ENCODE data around the gene P2RX1. TPM values are rescaled to one million over a fixed set of nuclear protein-coding genes. Genes with fewer than 3 reads are reported as not detected.

Gene P2RX1
- polyA plus RNA-seq, 2 donors: 5.9 to 7.1 TPM

DNA sequence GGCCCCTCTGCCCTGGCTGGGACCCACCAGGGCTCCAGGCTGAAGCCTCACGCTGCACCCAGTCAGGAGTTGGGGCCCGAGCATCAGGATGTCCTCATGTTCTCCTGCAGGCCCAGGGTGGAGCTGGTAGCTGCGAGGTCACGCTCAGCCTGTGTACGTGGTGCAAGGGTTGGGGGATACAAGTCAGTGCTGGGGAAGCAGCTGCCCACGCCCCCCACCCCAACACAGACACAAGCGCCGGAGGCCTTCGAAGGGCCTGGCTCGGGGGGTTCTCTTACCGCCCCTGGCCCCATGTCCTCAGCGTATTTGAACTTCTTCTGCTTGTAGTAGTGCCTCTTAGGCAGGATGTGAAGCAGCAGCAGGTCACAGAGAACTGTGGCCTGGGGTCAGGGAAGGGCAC is 18.5 kb downstream of the P2RX1 start:
- peaks cover 3 to 24% of the 10 kb centered on the region in 2 donors for H3K4me1 ChIP-seq (ENCODE audit: control insufficient read depth in 2 of 2, insufficient read depth in 2 of 2, low read length in 1 of 2)
- WGBS, 2 donors: 91 to 97% methylated on average over 12 of the region's 12 CpGs
- H3K9me3 ChIP-seq (ENCODE audit: control insufficient read depth in 2 of 2, insufficient read depth in 1 of 2, low read depth in 1 of 2, low read length in 1 of 2): no peaks in the 10 kb centered on the region
- no peaks in the 10 kb centered on the region for H3K36me3 ChIP-seq (ENCODE audit: control insufficient read depth in 2 of 2, insufficient read depth in 2 of 2, low read length in 1 of 2)
- H3K4me3 ChIP-seq (ENCODE audit: low read depth in 1 of 2, low read length in 2 of 2): no peak overlapping the region
- no peaks in the 10 kb centered on the region for H3K27me3 ChIP-seq (ENCODE audit: control insufficient read depth in 1 of 2, insufficient read depth in 2 of 2, low read length in 2 of 2)
- no peak overlapping the region for H3K27ac ChIP-seq (ENCODE audit: low read depth in 2 of 2, low read length in 1 of 2)

DNA sequence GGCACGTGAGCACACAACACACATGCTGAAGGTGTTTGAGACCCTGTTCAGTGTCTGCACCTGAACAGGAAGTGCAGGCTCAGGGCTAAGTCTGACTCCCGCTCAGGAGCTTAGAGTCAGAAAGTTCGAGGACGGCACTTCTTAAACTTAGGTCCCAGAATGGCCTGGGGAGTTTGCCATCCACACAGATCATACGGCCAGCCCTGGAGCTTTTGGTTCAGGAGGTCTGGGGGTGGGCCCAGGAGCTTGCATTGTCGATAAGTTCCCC is 19.4 kb downstream of the P2RX1 start:
- Histone ChIP-seq H3K36me3 (ENCODE audit: control insufficient read depth in 2 of 2, insufficient read depth in 2 of 2, low read length in 1 of 2) (no peaks in the 10 kb centered on the region), H3K4me3 (ENCODE audit: low read depth in 1 of 2, low read length in 2 of 2) (no peak overlapping the region), H3K27me3 (ENCODE audit: control insufficient read depth in 1 of 2, insufficient read depth in 2 of 2, low read length in 2 of 2) (no peaks in the 10 kb centered on the region), H3K4me1 (ENCODE audit: control insufficient read depth in 2 of 2, insufficient read depth in 2 of 2, low read length in 1 of 2) (peaks cover 3 to 27% of the 10 kb centered on the region in 2 donors), H3K9me3 (ENCODE audit: control insufficient read depth in 2 of 2, insufficient read depth in 1 of 2, low read depth in 1 of 2, low read length in 1 of 2) (no peaks in the 10 kb centered on the region), H3K27ac (ENCODE audit: low read depth in 2 of 2, low read length in 1 of 2) (peak overlapping the region in 1 of 2 donors; percentile 15)
- 81 to 85% methylated on average over 6 of the region's 6 CpGs for WGBS, 2 donors

DNA sequence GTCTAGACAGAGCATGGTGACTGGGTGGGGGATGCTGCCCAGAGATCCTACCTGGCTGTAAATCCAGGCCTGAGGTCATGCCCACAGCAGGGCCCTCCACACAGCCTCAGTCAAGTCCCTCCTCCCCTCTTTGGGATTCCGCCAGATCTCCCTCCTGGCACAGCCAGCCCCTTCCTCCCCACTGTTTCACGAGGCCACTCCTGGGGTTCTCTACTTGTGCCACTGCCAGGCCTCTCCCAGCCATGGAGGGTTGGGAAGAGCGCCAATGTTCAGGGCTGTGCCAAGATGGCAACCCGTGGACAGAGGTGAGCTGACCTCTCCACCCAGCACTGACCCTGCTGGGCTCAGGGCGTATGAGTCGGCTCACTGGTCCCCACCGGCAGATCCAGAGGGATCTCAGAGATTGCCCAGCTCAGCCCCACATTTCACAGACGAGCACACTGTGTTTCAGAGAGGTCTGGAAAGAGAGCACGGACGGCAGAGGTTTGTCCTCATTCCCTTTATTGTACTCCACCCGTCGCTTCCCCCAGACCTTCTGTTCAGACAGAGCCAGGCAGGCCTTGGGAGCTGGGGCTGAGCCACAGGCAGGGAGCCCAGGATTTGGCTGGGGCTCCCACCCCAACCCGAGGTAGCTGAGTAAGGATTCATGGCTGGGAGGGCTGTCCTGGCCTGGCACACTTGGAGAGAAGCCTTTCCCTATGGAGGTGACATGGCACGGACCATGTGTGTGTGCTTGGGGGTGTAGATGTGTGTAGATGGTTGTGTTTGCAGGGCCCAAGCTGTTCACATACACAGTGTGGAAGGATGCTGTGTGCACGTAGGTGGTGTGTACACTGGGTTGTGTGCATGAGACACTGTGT is 19.9 kb downstream of the P2RX1 start:
- 54 to 55% methylated on average over 15 of the region's 15 CpGs for WGBS, 2 donors

DNA sequence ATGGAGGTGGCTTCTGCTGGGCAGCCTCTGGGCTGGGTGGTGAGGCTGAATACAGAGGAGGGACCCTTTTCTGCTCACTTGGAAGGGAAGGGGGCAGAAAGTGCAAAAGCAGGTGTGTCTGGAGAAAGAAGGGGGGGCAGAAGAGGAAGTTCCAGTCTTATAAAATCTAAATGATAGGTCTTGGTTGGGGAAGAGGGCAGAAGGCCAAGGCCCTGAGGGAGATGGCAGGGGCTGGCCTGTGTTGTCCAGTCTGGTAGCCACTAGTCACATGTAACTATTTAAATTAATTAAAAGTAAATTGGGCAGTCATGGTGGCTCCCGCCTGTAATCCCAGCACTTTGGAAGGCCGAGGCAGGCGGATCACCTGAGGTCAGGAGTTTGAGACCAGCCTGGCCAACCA is 20.9 kb downstream of the P2RX1 start:
- no peaks in the 10 kb centered on the region for H3K9me3 ChIP-seq (ENCODE audit: control insufficient read depth in 2 of 2, insufficient read depth in 1 of 2, low read depth in 1 of 2, low read length in 1 of 2)
- H3K27ac ChIP-seq (ENCODE audit: low read depth in 2 of 2, low read length in 1 of 2): peak overlapping the region; percentile 57 to 80
- H3K27me3 ChIP-seq (ENCODE audit: control insufficient read depth in 1 of 2, insufficient read depth in 2 of 2, low read length in 2 of 2): no peaks in the 10 kb centered on the region
- H3K4me1 ChIP-seq (ENCODE audit: control insufficient read depth in 2 of 2, insufficient read depth in 2 of 2, low read length in 1 of 2): peaks cover 3 to 33% of the 10 kb centered on the region in 2 donors
- 91 to 95% methylated on average over 3 of the region's 3 CpGs for WGBS, 2 donors
- no peaks in the 10 kb centered on the region for H3K36me3 ChIP-seq (ENCODE audit: control insufficient read depth in 2 of 2, insufficient read depth in 2 of 2, low read length in 1 of 2)
- H3K4me3 ChIP-seq (ENCODE audit: low read depth in 1 of 2, low read length in 2 of 2): no peak overlapping the region

More for the DNA sequence above, 19.9 kb downstream of the P2RX1 start:
- H3K27me3 ChIP-seq (ENCODE audit: control insufficient read depth in 1 of 2, insufficient read depth in 2 of 2, low read length in 2 of 2): no peaks in the 10 kb centered on the region
- peak overlapping the region; percentile 14 to 20 for H3K27ac ChIP-seq (ENCODE audit: low read depth in 2 of 2, low read length in 1 of 2)
- peaks cover 3 to 30% of the 10 kb centered on the region in 2 donors for H3K4me1 ChIP-seq (ENCODE audit: control insufficient read depth in 2 of 2, insufficient read depth in 2 of 2, low read length in 1 of 2)
- no peaks in the 10 kb centered on the region for H3K9me3 ChIP-seq (ENCODE audit: control insufficient read depth in 2 of 2, insufficient read depth in 1 of 2, low read depth in 1 of 2, low read length in 1 of 2)
- H3K36me3 ChIP-seq (ENCODE audit: control insufficient read depth in 2 of 2, insufficient read depth in 2 of 2, low read length in 1 of 2): no peaks in the 10 kb centered on the region
- H3K4me3 ChIP-seq (ENCODE audit: low read depth in 1 of 2, low read length in 2 of 2): no peak overlapping the region

DNA sequence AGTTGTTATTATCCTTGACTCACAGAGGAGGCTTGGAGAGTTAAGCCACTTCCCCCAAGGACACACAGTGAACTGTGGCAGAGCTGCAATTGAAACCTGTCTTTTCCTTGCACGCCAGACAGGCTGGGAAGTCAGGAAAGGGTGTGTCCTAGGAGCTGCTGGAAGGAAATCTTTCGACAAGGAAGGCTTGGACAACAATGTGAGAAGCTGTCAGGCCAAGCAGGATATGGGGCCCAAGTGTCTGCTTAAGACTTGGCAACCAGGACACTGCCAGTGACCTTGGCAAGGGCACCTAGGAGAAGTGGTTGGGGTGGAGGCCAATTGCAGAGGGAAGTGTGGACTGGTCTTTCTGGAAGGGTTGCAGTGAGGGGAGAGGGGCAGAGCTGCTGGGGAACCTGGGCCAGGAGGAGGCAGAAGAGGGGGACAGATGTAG is 21.3 kb downstream of the P2RX1 start:
- Histone ChIP-seq H3K27me3 (ENCODE audit: control insufficient read depth in 1 of 2, insufficient read depth in 2 of 2, low read length in 2 of 2) (no peaks in the 10 kb centered on the region), H3K9me3 (ENCODE audit: control insufficient read depth in 2 of 2, insufficient read depth in 1 of 2, low read depth in 1 of 2, low read length in 1 of 2) (no peaks in the 10 kb centered on the region), H3K36me3 (ENCODE audit: control insufficient read depth in 2 of 2, insufficient read depth in 2 of 2, low read length in 1 of 2) (no peaks in the 10 kb centered on the region), H3K27ac (ENCODE audit: low read depth in 2 of 2, low read length in 1 of 2) (peak overlapping the region; percentile 57 to 80), H3K4me1 (ENCODE audit: control insufficient read depth in 2 of 2, insufficient read depth in 2 of 2, low read length in 1 of 2) (peaks cover 3 to 37% of the 10 kb centered on the region in 2 donors), H3K4me3 (ENCODE audit: low read depth in 1 of 2, low read length in 2 of 2) (no peak overlapping the region)
- WGBS, 2 donors: 20 to 25% methylated on average over 2 of the region's 2 CpGs

DNA sequence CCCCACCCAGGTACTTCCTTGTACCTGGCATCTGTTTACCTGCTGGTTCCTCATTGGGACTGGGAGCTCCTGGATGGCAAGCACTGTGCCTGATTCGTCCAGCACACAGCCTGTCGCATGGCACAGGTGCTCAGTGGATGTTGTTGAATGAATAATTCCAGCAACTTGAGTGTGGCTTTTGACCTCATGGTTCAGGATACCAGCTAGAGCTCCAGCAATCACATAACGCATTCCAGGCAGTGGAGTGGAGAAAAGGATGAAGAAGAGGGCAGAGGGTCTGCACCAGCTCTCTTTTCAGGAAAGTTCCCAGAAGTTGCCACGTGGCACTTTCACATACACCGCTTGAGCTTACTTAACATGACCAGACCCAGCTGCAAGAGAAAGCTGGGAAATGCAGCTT is 22.1 kb downstream of the P2RX1 start:
- no peaks in the 10 kb centered on the region for H3K9me3 ChIP-seq (ENCODE audit: control insufficient read depth in 2 of 2, insufficient read depth in 1 of 2, low read depth in 1 of 2, low read length in 1 of 2)
- H3K4me1 ChIP-seq (ENCODE audit: control insufficient read depth in 2 of 2, insufficient read depth in 2 of 2, low read length in 1 of 2): peaks cover 3 to 44% of the 10 kb centered on the region in 2 donors
- H3K4me3 ChIP-seq (ENCODE audit: low read depth in 1 of 2, low read length in 2 of 2): no peak overlapping the region
- peak overlapping the region; percentile 57 to 80 for H3K27ac ChIP-seq (ENCODE audit: low read depth in 2 of 2, low read length in 1 of 2)
- H3K36me3 ChIP-seq (ENCODE audit: control insufficient read depth in 2 of 2, insufficient read depth in 2 of 2, low read length in 1 of 2): no peaks in the 10 kb centered on the region
- WGBS, 2 donors: 69% methylated on average over 5 of the region's 5 CpGs
- no peaks in the 10 kb centered on the region for H3K27me3 ChIP-seq (ENCODE audit: control insufficient read depth in 1 of 2, insufficient read depth in 2 of 2, low read length in 2 of 2)

DNA sequence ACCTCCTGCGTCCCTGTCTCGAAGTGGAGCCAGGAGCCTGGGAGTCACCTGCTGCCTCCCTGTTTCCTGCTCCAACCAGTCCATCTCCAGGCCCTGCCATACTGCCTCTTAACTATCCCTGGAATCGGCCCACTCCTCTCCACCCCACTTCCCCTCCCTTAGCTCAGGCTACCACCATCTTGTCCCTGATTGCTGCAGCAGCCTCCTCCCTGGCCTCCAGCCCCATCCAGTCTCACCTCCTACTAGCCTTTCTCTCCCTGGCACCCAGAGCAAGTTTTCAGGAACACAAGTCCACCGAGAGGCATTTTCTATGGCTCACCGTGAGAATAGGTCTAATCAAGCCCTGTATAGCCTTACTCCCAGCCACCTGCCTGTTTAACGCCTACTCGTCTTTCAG is 22.5 kb downstream of the P2RX1 start:
- H3K27me3 ChIP-seq (ENCODE audit: control insufficient read depth in 1 of 2, insufficient read depth in 2 of 2, low read length in 2 of 2): no peaks in the 10 kb centered on the region
- H3K4me3 ChIP-seq (ENCODE audit: low read depth in 1 of 2, low read length in 2 of 2): peak overlapping the region in 1 of 2 donors; percentile 58
- H3K27ac ChIP-seq (ENCODE audit: low read depth in 2 of 2, low read length in 1 of 2): peak overlapping the region; percentile 80 to 82
- peaks cover 6 to 49% of the 10 kb centered on the region in 2 donors for H3K4me1 ChIP-seq (ENCODE audit: control insufficient read depth in 2 of 2, insufficient read depth in 2 of 2, low read length in 1 of 2)
- H3K9me3 ChIP-seq (ENCODE audit: control insufficient read depth in 2 of 2, insufficient read depth in 1 of 2, low read depth in 1 of 2, low read length in 1 of 2): no peaks in the 10 kb centered on the region
- WGBS, 2 donors: 49 to 72% methylated on average over 7 of the region's 7 CpGs
- H3K36me3 ChIP-seq (ENCODE audit: control insufficient read depth in 2 of 2, insufficient read depth in 2 of 2, low read length in 1 of 2): no peaks in the 10 kb centered on the region

DNA sequence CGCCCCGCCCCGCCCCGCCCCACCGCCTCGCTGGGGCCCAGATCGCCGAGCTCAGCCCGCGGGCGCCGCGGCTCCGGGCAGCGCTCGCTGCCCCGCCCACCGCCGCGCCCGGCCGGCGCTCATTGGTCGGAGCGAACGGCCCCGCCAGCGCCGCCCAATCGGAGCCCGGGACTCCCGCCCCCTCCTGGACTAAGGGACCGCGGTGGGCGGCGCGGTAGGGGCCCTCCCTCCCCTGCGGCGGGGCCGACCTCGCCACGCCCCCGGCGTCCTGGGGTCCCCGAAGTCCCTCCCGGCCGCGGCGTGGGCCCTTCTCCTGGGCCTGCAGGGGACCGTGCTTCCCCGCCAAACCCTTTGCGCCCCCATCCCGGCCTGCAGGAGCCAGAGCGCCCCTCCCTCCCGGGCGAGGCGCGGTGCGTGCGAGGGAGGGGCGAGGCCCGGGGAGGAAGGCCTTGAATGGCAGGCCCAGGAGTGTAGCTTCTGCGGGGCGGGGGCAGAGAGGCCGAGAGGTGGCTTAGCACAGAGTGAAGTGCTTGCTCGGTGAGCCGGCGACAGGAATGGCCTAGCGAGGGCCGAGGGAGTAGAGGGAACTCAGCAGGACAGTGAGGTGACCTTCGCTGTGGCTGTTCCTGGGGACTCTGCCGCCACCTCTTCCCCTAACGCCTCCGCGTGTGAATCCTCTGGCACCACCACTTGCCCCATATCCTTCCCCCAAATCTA is 23.1 kb downstream of the P2RX1 start, which contains the start of gene CAMKK1:
Gene CAMKK1, minus strand, starts transcription at position 51 of the 717 bp plus-strand sequence. CDS start 7,366 bp downstream, outside the sequence.
- 1 to 3% methylated on average over 32 to 75 of the region's 75 CpGs for WGBS, 2 donors
- Histone ChIP-seq H3K4me1 (ENCODE audit: control insufficient read depth in 2 of 2, insufficient read depth in 2 of 2, low read length in 1 of 2) (peaks cover 6 to 53% of the 10 kb centered on the region in 2 donors), H3K4me3 (ENCODE audit: low read depth in 1 of 2, low read length in 2 of 2) (peak within 1 kb of the TSS; percentile 51 to 58), H3K36me3 (ENCODE audit: control insufficient read depth in 2 of 2, insufficient read depth in 2 of 2, low read length in 1 of 2) (no peaks in the 10 kb centered on the region), H3K9me3 (ENCODE audit: control insufficient read depth in 2 of 2, insufficient read depth in 1 of 2, low read depth in 1 of 2, low read length in 1 of 2) (no peaks in the 10 kb centered on the region), H3K27ac (ENCODE audit: low read depth in 2 of 2, low read length in 1 of 2) (peak within 1 kb of the TSS; percentile 80 to 82), H3K27me3 (ENCODE audit: control insufficient read depth in 1 of 2, insufficient read depth in 2 of 2, low read length in 2 of 2) (no peaks in the 10 kb centered on the region)

DNA sequence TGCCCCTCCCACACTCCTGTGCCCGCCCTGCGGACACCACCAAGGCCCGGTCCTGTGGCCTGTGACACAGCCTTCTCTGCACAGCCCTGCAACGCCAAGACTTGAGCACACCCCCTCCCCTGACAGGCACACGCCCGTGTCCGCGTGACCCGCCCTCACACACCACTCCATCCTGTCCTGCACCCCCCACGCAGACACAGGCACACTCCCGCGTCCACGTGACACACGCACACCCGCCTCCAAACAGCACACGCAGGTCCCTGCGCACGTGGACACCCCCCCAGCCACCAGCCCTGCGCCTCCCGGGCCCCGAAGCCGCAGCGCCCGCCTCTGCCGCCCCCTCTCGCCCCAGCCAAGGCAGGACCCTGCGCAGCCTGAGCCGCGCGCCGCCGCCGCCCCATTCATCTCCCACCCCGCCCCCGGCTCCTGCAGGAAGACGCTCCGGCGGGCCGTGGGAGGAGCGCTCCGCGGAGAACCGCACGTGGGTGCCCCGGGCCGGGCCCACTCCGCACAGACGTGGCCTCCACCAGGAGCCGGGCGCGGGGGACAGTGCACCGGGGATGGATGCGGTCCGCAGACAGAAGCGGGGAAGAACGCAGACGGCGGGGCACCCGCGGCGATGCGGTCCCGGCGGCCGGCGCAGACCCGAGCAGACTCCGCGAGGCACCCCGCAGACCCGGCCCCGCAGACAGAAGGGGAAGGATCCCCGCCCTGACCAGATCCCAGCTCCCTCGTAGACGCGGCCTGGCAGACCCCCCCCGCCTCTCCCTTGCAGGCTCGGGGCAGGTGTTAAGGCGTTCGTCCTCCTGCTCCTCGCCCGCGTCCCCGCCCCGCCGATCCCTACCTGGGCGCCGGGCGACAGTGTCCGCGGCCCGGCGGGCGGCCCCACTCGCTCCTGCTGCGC is 23.9 kb downstream of the P2RX1 start:
- Histone ChIP-seq H3K4me3 (ENCODE audit: low read depth in 1 of 2, low read length in 2 of 2) (peak overlapping the region; percentile 51 to 55), H3K4me1 (ENCODE audit: control insufficient read depth in 2 of 2, insufficient read depth in 2 of 2, low read length in 1 of 2) (peaks cover 6 to 57% of the 10 kb centered on the region in 2 donors), H3K9me3 (ENCODE audit: control insufficient read depth in 2 of 2, insufficient read depth in 1 of 2, low read depth in 1 of 2, low read length in 1 of 2) (no peaks in the 10 kb centered on the region), H3K36me3 (ENCODE audit: control insufficient read depth in 2 of 2, insufficient read depth in 2 of 2, low read length in 1 of 2) (no peaks in the 10 kb centered on the region), H3K27me3 (ENCODE audit: control insufficient read depth in 1 of 2, insufficient read depth in 2 of 2, low read length in 2 of 2) (no peaks in the 10 kb centered on the region), H3K27ac (ENCODE audit: low read depth in 2 of 2, low read length in 1 of 2) (peak overlapping the region; percentile 62 to 63)
- WGBS, 2 donors: 0 to 1% methylated on average over 80 to 96 of the region's 96 CpGs

Data from esophagus (tissue), 2 donors.